Measurements from ENCODE around the gene PNPT1. TPM values are rescaled to one million over a fixed set of nuclear protein-coding genes. Genes with fewer than 3 reads are reported as not detected.

Gene PNPT1
- total and polyA plus RNA-seq, 2 of the 13 experiments (the other 11 are each of a cell fraction or from before 2014, with no cell fraction given) = 23.4 to 61.0 TPM

DNA sequence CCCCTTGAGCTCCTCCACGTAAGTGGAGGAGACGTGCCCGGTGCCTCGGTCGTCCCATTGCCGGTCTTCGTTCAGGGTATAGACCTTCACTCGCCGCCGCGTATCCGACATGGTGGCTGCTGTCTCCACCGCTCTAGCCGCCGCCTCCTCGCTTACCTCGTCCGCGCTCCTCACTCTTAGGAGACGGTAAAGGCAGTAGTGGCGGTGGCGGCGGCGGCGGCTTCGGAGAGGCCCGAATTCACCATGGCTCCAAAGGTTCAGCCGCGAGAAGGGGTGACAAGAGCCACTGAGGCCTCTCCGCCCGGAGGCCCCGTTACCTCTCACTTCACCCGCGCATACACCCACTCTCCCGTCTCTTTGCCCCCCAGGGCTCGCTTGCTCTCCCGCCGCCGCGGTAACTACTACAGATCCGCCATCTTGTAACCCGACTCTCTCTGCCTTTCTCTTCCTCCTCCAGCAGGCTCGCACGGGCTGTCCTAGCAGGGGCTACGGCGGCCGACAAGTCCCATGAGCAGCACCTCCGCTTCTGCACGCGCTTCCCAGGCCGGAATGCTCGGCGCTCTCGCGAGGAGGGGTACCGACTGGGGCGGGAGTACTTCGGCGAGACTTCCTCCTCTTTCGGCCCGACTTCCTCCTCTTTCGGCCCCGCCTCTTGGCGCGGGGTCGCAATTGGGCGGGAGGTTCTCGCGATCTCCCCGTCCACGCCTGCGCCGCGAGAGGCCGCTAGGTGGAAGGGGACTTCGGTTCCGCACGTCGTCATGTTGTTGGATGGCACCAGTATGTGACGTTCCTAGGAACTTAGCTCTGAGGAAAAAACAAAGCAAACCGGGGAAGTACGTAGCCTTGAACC lies 76.2 kb downstream of the PNPT1 start, which contains the start of gene PPP4R3B (continued):
- TF ChIP-seq AKAP8 (CRISPR knock-in tag; IDR thresholded peaks at IDR 0.05) = peak; percentile 92; the same call in 1 of the 2 replicates
- TF ChIP-seq, protein P1, sequence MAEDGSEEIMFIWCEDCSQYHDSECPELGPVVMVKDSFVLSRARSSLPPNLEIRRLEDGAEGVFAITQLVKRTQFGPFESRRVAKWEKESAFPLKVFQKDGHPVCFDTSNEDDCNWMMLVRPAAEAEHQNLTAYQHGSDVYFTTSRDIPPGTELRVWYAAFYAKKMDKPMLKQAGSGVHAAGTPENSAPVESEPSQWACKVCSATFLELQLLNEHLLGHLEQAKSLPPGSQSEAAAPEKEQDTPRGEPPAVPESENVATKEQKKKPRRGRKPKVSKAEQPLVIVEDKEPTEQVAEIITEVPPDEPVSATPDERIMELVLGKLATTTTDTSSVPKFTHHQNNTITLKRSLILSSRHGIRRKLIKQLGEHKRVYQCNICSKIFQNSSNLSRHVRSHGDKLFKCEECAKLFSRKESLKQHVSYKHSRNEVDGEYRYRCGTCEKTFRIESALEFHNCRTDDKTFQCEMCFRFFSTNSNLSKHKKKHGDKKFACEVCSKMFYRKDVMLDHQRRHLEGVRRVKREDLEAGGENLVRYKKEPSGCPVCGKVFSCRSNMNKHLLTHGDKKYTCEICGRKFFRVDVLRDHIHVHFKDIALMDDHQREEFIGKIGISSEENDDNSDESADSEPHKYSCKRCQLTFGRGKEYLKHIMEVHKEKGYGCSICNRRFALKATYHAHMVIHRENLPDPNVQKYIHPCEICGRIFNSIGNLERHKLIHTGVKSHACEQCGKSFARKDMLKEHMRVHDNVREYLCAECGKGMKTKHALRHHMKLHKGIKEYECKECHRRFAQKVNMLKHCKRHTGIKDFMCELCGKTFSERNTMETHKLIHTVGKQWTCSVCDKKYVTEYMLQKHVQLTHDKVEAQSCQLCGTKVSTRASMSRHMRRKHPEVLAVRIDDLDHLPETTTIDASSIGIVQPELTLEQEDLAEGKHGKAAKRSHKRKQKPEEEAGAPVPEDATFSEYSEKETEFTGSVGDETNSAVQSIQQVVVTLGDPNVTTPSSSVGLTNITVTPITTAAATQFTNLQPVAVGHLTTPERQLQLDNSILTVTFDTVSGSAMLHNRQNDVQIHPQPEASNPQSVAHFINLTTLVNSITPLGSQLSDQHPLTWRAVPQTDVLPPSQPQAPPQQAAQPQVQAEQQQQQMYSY (CRISPR knock-in tag; IDR thresholded peaks at IDR 0.05) = 0 out of 2 replicates have a peak, but pooled peaks have one; percentile 3
- TF ChIP-seq ELF3 (CRISPR knock-in tag; IDR thresholded peaks at IDR 0.05) = peak; percentile 100
- peak; percentile 99 for TF ChIP-seq MXI1 (IDR thresholded peaks at IDR 0.05; ENCODE audit: borderline replicate concordance, low read depth, low read length)
- no peak for TF ChIP-seq PAWR (CRISPR knock-in tag; IDR thresholded peaks at IDR 0.05; ENCODE audit: borderline replicate concordance)
- TF ChIP-seq, protein P2, sequence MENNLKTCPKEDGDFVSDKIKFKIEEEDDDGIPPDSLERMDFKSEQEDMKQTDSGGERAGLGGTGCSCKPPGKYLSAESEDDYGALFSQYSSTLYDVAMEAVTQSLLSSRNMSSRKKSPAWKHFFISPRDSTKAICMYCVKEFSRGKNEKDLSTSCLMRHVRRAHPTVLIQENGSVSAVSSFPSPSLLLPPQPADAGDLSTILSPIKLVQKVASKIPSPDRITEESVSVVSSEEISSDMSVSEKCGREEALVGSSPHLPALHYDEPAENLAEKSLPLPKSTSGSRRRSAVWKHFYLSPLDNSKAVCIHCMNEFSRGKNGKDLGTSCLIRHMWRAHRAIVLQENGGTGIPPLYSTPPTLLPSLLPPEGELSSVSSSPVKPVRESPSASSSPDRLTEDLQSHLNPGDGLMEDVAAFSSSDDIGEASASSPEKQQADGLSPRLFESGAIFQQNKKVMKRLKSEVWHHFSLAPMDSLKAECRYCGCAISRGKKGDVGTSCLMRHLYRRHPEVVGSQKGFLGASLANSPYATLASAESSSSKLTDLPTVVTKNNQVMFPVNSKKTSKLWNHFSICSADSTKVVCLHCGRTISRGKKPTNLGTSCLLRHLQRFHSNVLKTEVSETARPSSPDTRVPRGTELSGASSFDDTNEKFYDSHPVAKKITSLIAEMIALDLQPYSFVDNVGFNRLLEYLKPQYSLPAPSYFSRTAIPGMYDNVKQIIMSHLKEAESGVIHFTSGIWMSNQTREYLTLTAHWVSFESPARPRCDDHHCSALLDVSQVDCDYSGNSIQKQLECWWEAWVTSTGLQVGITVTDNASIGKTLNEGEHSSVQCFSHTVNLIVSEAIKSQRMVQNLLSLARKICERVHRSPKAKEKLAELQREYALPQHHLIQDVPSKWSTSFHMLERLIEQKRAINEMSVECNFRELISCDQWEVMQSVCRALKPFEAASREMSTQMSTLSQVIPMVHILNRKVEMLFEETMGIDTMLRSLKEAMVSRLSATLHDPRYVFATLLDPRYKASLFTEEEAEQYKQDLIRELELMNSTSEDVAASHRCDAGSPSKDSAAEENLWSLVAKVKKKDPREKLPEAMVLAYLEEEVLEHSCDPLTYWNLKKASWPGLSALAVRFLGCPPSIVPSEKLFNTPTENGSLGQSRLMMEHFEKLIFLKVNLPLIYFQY (CRISPR knock-in tag; IDR thresholded peaks at IDR 0.05; ENCODE audit: borderline replicate concordance) = peak; percentile 87
- peak; percentile 83; the same call in 1 of the 2 replicates for TF ChIP-seq REXO4 (CRISPR knock-in tag; IDR thresholded peaks at IDR 0.05; ENCODE audit: borderline replicate concordance)
- TF ChIP-seq ZNF883 (CRISPR knock-in tag; IDR thresholded peaks at IDR 0.05; ENCODE audit: not compliant biosample characterization) = peak; percentile 96
- 0 out of 2 replicates have a peak, but pooled peaks have one; percentile 16 for TF ChIP-seq ZKSCAN5 (CRISPR knock-in tag; IDR thresholded peaks at IDR 0.05)
- TF ChIP-seq DPF2 (CRISPR knock-in tag; IDR thresholded peaks at IDR 0.05; ENCODE audit: borderline replicate concordance, low read depth) = no peak
- peak; percentile 57 for TF ChIP-seq CEBPG (CRISPR knock-in tag; IDR thresholded peaks at IDR 0.05)
- peak; percentile 72; the same call in 1 of the 2 replicates for TF ChIP-seq HNF1A (IDR thresholded peaks at IDR 0.05; ENCODE audit: low read depth)
- peak; percentile 92 for TF ChIP-seq HNF1A (CRISPR knock-in tag; IDR thresholded peaks at IDR 0.05; ENCODE audit: borderline replicate concordance)
- no peak; the same call in 1 of the 2 replicates for TF ChIP-seq ZNF629 (CRISPR knock-in tag; conservative IDR thresholded peaks at IDR 0.05)
